Pancreas (tissue), 10 donors: Measurements from ENCODE around the gene KNTC1. TPM values are rescaled to one million over a fixed set of nuclear protein-coding genes. Genes with fewer than 3 reads are reported as not detected.

Source experiments
- ATAC-seq, 4 donors: fragments of 200-7000 bp; cut with Tn5 transposase; one replicate each; pipeline versions ENCODE4 v1.8.0 to v1.9.1; 2020; ENCODE audit warnings: mild to moderate bottlenecking in 4 of 4, moderate library complexity in 4 of 4
- DNase-seq, 6 donors: peaks; one replicate each; pipeline ENCODE4 v3.0.0-alpha.2; 2020
- FAIRE-seq: peaks from 2 replicates; lab custom pipeline; 2012; peaks lifted over from hg19 to GRCh38; lab: Jason Lieb, UNC
- H3K27ac ChIP-seq, 4 donors: fragments of 200-600 bp; sonication (generic); 1 replicate in 3 of 4; 2 replicates in 1 of 4; pipeline versions ENCODE4 v1.5.0 to v1.8.0; 2020
- H3K27me3 ChIP-seq, 4 donors: fragments of 200-600 bp; one replicate each; pipeline ENCODE4 v1.8.0; 2021
- H3K36me3 ChIP-seq, 3 donors: fragments of 200-600 bp; sonication (generic) in 1 of 3; one replicate each; pipeline versions ENCODE4 v1.5.0 to v1.8.0; 2020 to 2021
- H3K4me1 ChIP-seq, 3 donors: fragments of 200-600 bp; one replicate each; pipeline ENCODE4 v1.8.0; 2021
- H3K4me3 ChIP-seq, 4 donors: fragments of 200-600 bp; sonication (generic) in 2 of 4; one replicate each; pipeline versions ENCODE4 v1.5.0 to v1.8.0; 2020 to 2021
- H3K9me3 ChIP-seq, 4 donors: fragments of 200-600 bp; one replicate each; pipeline ENCODE4 v1.8.0; 2021
- CTCF ChIP-seq, 4 donors: fragments of 200-600 bp; sonication (generic) in 3 of 4; IDR thresholded peaks; one replicate each; pipeline versions ENCODE4 v1.5.0 to v1.8.0; 2021; ENCODE audit warnings: antibody characterized with exemption in 4 of 4
- WGBS, 2 donors: extraction: QIAGEN DNeasy Blood & Tissue Kit; methylation state at CpG; one replicate each; pipeline ENCODE4 v1.1.7; 2013; 5-methylcytosine and 5-hydroxymethylcytosine counted together
- intact Hi-C, 3 donors: fragments of 100-400 bp; cut with DNase I; formaldehyde crosslinking; loops; one replicate each; pipeline versions ENCODE4 v1.11.1 to v1.14.2; 2022
- polyA plus RNA-seq, 2 donors: library from polyadenylated mRNA; stranded (reverse); fragments of 200-250 nt; gene quantifications; one replicate each; pipeline ENCODE4 v1.2.3, GENCODE V29; 2013
- total RNA-seq, 6 donors: library from RNA; stranded (reverse); fragmentation: NEBNext Ultra II Directional in 4 of 6; extraction: Animal tissue kit (Norgen Biotek cat#: 25700) in 4 of 6; gene quantifications; one replicate each; pipeline versions ENCODE4 v1.2.1 to v1.2.4, GENCODE V29; 2021 to 2023
- donor health status: healthy with polysubstance abuse.
- donor health status: DM: no; HTN: no; CAD: no; lungs with moderate emphysema.
- donor health status: DM: no; HTN: no; CAD: no.
- donor health status: control.
- donor health status: control.
- donor health status: Bipolar disorder and iron deficiency.
- donor health status: DM: yes; HTN: yes; CAD: no.
- donor health status: DM: no; HTN: no; CAD: no.
- donor health status: DM: no; HTN: no; CAD: no.
- donor health status: DM: yes; HTN: yes; CAD: no.

The KNTC1 gene
- total and polyA plus RNA-seq, 8 donors: 2.7 to 10.2 (median 4.9) TPM

GRCh38 chr12:122602456-122602855 lies 75.4 kb downstream of the KNTC1 start:
- no peak for DNase-seq
- Histone ChIP-seq H3K27me3 (no peaks in the 10 kb centered on the region), H3K9me3 (no peaks in the 10 kb centered on the region), H3K4me3 (no peak overlapping the region), H3K27ac (no peak overlapping the region), H3K36me3 (no peaks in the 10 kb centered on the region), H3K4me1 (no peaks in the 10 kb centered on the region)
- no peak for TF ChIP-seq CTCF (IDR thresholded peaks at IDR 0.05)
- intact Hi-C loops: no loop called here
- WGBS, 2 donors: 96% methylated on average over 2 of the region's 2 CpGs
- FAIRE-seq: no peak
- ATAC-seq: no peak

DNA sequence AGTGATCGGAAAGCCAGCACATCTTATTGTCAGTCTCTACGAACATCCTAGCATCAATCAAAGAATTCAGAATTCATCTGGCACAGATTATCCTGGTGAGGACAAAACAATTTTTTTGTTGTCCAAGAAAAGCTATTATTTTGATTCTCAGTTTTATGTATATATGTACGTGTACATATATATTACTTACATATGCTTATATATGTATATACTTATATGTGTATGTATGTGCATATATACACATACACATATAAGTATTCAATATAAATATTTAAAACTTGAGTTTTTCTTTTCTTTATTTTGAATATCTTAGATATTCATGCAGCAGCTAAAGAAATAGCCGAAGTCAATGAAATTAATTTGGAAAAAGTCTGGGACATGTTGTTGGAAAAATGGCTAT lies 77.9 kb downstream of the KNTC1 start:
- no peak for FAIRE-seq
- 96% methylated on average over 4 of the region's 4 CpGs for WGBS, 2 donors
- no peaks in the 10 kb centered on the region for H3K36me3 ChIP-seq

DNA sequence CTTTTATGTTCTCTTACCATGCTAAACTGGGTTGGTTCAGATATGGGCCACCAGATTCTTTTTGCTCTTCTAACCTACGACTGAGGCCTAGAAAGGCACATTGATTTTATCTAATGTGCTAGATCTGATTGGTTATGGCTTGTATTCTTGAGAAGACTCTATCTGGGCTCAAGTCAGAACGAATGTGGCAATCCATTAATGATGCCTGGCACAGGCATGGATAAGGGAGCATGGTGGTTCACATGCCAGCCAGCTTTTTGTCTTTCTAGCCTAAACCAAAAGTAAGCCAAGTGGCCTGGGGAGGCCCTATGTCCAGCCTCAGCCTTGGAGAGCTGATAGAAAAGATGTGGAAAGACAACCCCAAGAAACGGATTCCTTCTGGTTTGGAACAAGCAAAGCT lies 82.7 kb downstream of the KNTC1 start:
- Histone ChIP-seq H3K36me3 (no peaks in the 10 kb centered on the region), H3K4me3 (no peak overlapping the region), H3K9me3 (no peaks in the 10 kb centered on the region), H3K4me1 (no peaks in the 10 kb centered on the region), H3K27ac (no peak overlapping the region), H3K27me3 (no peaks in the 10 kb centered on the region)
- intact Hi-C loops: no loop called here
- no peak for TF ChIP-seq CTCF (IDR thresholded peaks at IDR 0.05)
- WGBS, 2 donors: 67 to 77% methylated on average over 3 of the region's 3 CpGs
- ATAC-seq (no peak), DNase-seq (no peak), FAIRE-seq (no peak)

More for the DNA sequence above, 77.9 kb downstream of the KNTC1 start:
- Histone ChIP-seq H3K4me1 (no peaks in the 10 kb centered on the region), H3K27me3 (no peaks in the 10 kb centered on the region), H3K27ac (no peak overlapping the region), H3K4me3 (no peak overlapping the region), H3K9me3 (no peaks in the 10 kb centered on the region)
- DNase-seq (no peak), ATAC-seq (no peak)
- no peak for TF ChIP-seq CTCF (IDR thresholded peaks at IDR 0.05)
- intact Hi-C loops: no loop called here

- no peaks in the 10 kb centered on the region for H3K27me3 ChIP-seq
- no peaks in the 10 kb centered on the region for H3K36me3 ChIP-seq
- ATAC-seq (no peak), FAIRE-seq (no peak), DNase-seq (no peak)
- no peak overlapping the region for H3K27ac ChIP-seq
- intact Hi-C loops: no loop called here
- 89 to 91% methylated on average over 5 of the region's 5 CpGs for WGBS, 2 donors
- TF ChIP-seq CTCF (IDR thresholded peaks at IDR 0.05): no peak
- H3K9me3 ChIP-seq: no peaks in the 10 kb centered on the region
- no peak overlapping the region for H3K4me3 ChIP-seq
- no peaks in the 10 kb centered on the region for H3K4me1 ChIP-seq
Measured at GRCh38 chr12:122610207-122610606, 83.2 kb downstream of the KNTC1 start.

GRCh38 chr12:122610911-122611310 lies 83.9 kb downstream of the KNTC1 start:
- intact Hi-C loops: no loop called here
- FAIRE-seq: no peak
- no peak for TF ChIP-seq CTCF (IDR thresholded peaks at IDR 0.05)
- Histone ChIP-seq H3K27me3 (no peaks in the 10 kb centered on the region), H3K4me1 (no peaks in the 10 kb centered on the region), H3K9me3 (no peaks in the 10 kb centered on the region), H3K36me3 (no peaks in the 10 kb centered on the region), H3K4me3 (no peak overlapping the region), H3K27ac (no peak overlapping the region)
- no peak for ATAC-seq
- 77 to 82% methylated on average over 2 of the region's 2 CpGs for WGBS, 2 donors
- DNase-seq: no peak
